Retina (tissue), 1 donor: ENCODE results near the gene CYTH1.

ENCODE experiments used
- DNase-seq: peaks from one replicate; pipeline ENCODE4 v3.0.0-alpha.2; 2016

The CYTH1 gene

GRCh38 chr17:78641666-78642065 lies 140.4 kb downstream of the CYTH1 start:
- no peak for DNase-seq

GRCh38 chr17:78641243-78641642 lies 140.8 kb downstream of the CYTH1 start:
- DNase-seq: no peak

- no peak for DNase-seq
These were observed 141.4 kb downstream of the CYTH1 start for GRCh38 chr17:78640700-78641099.

- DNase-seq: no peak
These were observed 144.2 kb downstream of the CYTH1 start for GRCh38 chr17:78637643-78638420.

GRCh38 chr17:78637146-78637545 lies 144.9 kb downstream of the CYTH1 start:
- no peak for DNase-seq

- no peak for DNase-seq
These were observed 147.9 kb downstream of the CYTH1 start for GRCh38 chr17:78634154-78634553.

- no peak for DNase-seq
These were observed 152.6 kb downstream of the CYTH1 start for GRCh38 chr17:78629436-78629995.

- peak; percentile 23 for DNase-seq
These were observed 153.3 kb downstream of the CYTH1 start for GRCh38 chr17:78628547-78629435.

- no peak for DNase-seq
These were observed 157.5 kb downstream of the CYTH1 start for GRCh38 chr17:78624324-78625151.
